ENCODE results near the gene TLR6. TPM values are rescaled to one million over a fixed set of nuclear protein-coding genes. Genes with fewer than 3 reads are reported as not detected.

TLR6 gene
- total and polyA plus RNA-seq, 5 experiments from 2014 or later, result 0.29 to 4.1 (median 4.0) TPM; not detected in 2

DNA sequence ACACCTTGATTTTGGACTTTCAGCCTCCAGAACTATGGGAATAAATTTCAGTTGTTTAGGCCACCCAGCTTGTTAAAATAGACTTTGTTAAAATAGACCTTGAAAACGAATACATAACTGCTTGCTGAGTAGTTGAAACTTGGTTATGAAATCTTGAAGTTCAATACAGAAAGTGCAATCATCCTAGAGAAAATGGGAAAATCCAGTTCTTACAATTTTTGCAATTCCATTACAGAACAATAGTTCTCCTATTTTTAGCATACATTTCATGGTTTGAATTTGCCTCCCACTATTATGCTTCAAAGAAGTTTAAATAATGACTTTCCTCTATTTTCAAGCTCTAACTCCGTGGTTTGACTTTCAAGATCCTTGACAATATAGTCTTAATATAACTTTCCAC is 62.6 kb downstream of the TLR6 start:
- H3K36me3 Mint-ChIP-seq, result peaks cover 7 to 57% (median 32%) of the 10 kb centered on the region in 3 donors
- POLR2A ChIA-PET, result no interaction called here
- ATAC-seq (no peak), DNase-seq (no peak)
- no peak overlapping the region for H3K4me3 Mint-ChIP-seq
- peaks cover 0 to 74% (median 28%) of the 10 kb centered on the region in 9 donors for H3K9me3 Mint-ChIP-seq
- H3K27me3 Mint-ChIP-seq, result no peaks in the 10 kb centered on the region
- H3K27ac Mint-ChIP-seq, result peak overlapping the region in 1 of 10 donors; percentile 17
- peaks cover 0 to 8% (median under 1%) of the 10 kb centered on the region in 4 donors for H3K4me1 Mint-ChIP-seq

DNA sequence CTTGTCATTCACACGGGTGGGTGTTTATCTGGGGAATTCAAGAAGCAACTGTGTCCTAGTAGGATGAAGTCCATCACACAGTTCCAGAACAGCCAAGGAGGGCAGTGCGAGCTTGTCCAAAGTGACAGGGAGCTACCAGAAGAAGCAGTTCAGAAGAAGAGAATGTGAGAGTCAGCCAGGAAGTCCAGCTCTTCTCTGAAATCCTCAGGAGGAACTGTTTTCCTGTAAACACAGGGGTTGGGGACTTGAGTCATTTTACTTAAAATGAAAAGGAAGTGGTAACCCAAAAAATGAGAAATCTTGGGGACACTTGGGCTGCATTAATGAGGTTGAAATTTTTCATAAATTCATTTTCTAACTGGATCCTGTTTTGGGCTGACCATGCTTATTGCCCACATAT is 65.6 kb downstream of the TLR6 start:
- ATAC-seq (no peak), DNase-seq (no peak)
- Mint-ChIP-seq H3K9me3 (peaks cover 0 to 53% (median 21%) of the 10 kb centered on the region in 9 donors), H3K27me3 (no peaks in the 10 kb centered on the region), H3K36me3 (peaks cover 0 to 32% (median 22%) of the 10 kb centered on the region in 3 donors), H3K27ac (no peak overlapping the region), H3K4me1 (peaks cover 0 to 11% (median under 1%) of the 10 kb centered on the region in 4 donors), H3K4me3 (no peak overlapping the region)
- POLR2A ChIA-PET, result no interaction called here

DNA sequence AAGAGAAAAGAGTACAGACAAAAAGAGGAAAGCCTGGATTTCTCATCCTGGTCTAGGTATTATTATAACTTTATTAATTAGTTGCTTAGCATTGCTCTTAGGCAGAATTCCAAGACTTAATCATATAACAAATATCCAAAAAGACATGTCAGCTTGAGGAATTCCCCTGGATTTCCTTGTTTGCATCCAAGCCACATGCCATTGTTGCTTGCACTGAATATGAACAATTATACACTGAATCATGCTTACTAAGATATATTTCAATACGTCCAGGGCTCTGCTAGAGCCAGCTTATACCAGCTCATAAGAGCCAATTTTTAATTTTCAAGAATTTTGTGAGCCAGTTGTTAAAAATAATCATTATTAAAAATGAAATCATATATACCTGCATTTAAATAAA is 68.3 kb downstream of the TLR6 start:
- peaks cover 0 to 15% (median 7%) of the 10 kb centered on the region in 3 donors for H3K36me3 Mint-ChIP-seq
- H3K4me1 Mint-ChIP-seq, result peaks cover 0 to 14% (median under 1%) of the 10 kb centered on the region in 4 donors
- peaks cover 0 to 29% (median 7%) of the 10 kb centered on the region in 9 donors for H3K9me3 Mint-ChIP-seq
- no peak overlapping the region for H3K27ac Mint-ChIP-seq
- no peaks in the 10 kb centered on the region for H3K27me3 Mint-ChIP-seq
- ATAC-seq (no peak), DNase-seq (no peak)
- H3K4me3 Mint-ChIP-seq, result no peak overlapping the region
- POLR2A ChIA-PET, result no interaction called here

DNA sequence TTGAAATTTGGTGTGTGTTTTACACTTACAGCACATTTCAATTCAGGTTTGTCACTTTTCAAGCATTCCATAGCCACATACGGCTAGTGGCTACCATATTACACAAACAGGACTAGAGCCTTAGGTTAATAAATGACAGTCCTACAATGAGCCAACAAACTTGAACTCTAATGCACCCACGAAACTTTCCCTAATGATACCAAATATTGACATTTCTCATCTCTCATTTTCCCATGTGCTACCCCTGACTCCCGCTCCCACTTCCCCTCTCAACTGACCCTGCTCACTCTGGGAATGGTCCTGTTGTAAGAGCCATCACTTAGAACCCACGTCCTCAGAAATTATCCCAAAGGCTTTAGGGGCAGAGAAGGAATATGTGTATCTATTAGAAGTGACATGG is 68.9 kb downstream of the TLR6 start:
- Mint-ChIP-seq H3K27me3 (no peaks in the 10 kb centered on the region), H3K36me3 (peaks cover 0 to 15% (median 7%) of the 10 kb centered on the region in 3 donors), H3K4me1 (peaks cover 2 to 15% (median 3%) of the 10 kb centered on the region in 4 donors), H3K4me3 (no peak overlapping the region), H3K9me3 (peaks cover 0 to 29% (median 7%) of the 10 kb centered on the region in 9 donors), H3K27ac (no peak overlapping the region)
- POLR2A ChIA-PET, result no interaction called here
- ATAC-seq (no peak), DNase-seq (no peak)

DNA sequence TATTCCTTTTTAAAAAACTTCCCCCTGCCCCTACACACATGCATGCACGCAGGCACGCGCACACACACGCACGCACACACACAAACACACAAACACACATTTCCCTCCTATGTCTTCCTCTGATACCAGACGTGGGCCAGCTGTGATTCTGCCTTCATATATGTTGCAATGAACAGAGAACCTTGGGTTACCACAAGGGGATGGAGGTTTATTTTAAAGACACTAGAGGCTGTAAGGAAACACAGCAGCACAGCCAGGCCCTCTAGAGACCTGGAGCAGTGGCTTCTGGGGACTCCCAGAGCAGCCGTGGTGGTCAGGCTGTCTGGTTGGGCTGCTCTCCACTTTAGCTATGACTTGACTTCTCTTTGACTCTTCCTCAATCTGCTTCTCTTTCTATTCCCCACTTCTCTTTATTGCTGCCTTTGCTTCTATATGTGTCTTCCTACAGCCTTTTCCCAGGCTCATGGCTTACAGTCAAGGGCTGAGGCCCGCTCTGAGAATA is 70.7 kb downstream of the TLR6 start:
- ATAC-seq (no peak), DNase-seq (no peak)
- Mint-ChIP-seq H3K9me3 (peaks cover 0 to 20% (median 4%) of the 10 kb centered on the region in 9 donors), H3K4me3 (no peak overlapping the region), H3K4me1 (peaks cover 2 to 12% (median 5%) of the 10 kb centered on the region in 4 donors), H3K27ac (peak overlapping the region in 1 of 10 donors; percentile 32), H3K36me3 (peaks cover 0 to 11% (median 7%) of the 10 kb centered on the region in 3 donors), H3K27me3 (no peaks in the 10 kb centered on the region)
- POLR2A ChIA-PET, result no interaction called here

DNA sequence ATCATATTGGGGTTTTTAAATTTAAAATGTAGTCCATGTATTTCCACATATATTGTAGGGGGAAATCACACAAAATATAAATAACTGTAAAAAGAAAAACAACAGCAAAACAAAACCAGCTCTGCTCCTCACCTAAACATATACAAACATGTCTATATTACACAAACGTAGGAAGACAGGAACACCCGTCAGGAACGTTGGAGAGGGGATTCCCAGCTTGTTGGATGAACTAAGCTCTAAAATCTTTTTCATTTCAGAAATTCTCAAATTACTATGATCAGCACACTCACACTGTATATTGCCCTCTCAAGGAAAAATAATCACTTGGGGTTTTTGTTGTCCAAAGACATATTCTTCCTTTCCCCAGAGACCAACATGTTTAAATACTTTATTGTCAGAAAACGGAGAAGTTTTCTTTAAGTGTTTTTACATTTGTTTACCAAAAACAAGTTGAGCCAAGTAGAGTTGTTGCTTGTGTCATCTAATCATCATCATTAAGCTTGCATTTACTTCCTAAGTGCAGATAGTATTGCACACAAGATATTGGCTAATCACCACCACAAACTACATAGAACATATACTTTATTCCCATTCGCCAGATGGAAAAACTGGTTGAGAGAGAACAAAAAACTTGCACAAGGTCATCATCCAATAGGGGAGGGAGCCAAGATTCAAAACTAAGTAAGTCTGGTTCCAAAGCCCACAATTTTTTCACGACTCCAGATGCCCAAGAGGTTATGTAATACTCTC is 71.4 kb downstream of the TLR6 start:
- peaks cover 0 to 7% (median 6%) of the 10 kb centered on the region in 3 donors for H3K36me3 Mint-ChIP-seq
- H3K4me1 Mint-ChIP-seq, result peaks cover 2 to 12% (median 5%) of the 10 kb centered on the region in 4 donors
- peaks cover 0 to 12% (median 4%) of the 10 kb centered on the region in 9 donors for H3K9me3 Mint-ChIP-seq
- no peaks in the 10 kb centered on the region for H3K27me3 Mint-ChIP-seq
- POLR2A ChIA-PET, result no interaction called here
- no peak for DNase-seq
- H3K27ac Mint-ChIP-seq, result peak overlapping the region in 2 of 10 donors; percentile 18 to 32
- H3K4me3 Mint-ChIP-seq, result no peak overlapping the region
- ATAC-seq, result no peak

DNA sequence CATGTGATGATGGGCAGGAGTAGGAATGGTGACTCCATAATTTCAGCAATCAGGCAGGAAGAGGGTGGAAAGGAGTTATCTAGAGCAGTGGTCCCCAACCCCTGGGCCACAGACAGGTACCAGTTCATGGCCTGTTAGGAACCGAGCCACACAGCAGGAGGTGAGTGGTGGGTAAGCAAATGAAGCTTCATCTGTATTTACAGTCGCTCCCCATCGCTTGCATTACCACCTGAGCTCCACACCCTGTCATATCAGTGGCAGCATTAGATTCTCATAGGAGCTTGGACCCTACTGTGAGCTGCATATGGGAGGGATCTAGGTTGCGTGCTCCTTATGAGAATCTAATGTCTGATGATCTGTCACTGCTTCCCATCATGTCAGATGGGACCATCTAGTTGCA is 72.5 kb downstream of the TLR6 start:
- peaks cover 0 to 5% (median 0%) of the 10 kb centered on the region in 9 donors for H3K9me3 Mint-ChIP-seq
- POLR2A ChIA-PET, result no interaction called here

DNA sequence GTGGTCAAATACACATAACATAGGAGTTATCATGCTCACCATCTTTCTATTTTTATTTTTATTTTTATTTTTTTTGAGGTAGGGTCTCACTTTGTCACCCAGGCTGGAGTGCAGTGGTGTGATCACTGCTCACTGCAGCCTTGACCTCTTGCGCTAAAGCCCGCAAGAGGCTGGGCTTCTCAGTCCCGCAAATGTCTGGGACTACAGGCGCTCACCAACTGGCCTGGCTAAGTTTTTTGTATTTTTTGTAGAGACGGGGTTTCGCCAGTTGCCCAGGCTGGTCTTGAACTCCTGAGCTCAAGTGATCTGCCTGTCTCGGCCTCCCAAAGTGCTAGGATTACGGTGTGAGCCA is 73.5 kb downstream of the TLR6 start:
- Mint-ChIP-seq H3K4me3 (no peak overlapping the region), H3K27me3 (no peaks in the 10 kb centered on the region), H3K36me3 (no peaks in the 10 kb centered on the region), H3K4me1 (peaks cover 2 to 22% (median 5%) of the 10 kb centered on the region in 4 donors), H3K27ac (peak overlapping the region in 1 of 10 donors; percentile 60), H3K9me3 (peaks cover 0 to 3% (median 0%) of the 10 kb centered on the region in 9 donors)
- POLR2A ChIA-PET, result interaction anchor here (0.6 kb wide), 1 partner anchor 22 kb away, joined by 5 read pairs; no protein-coding TSS in a partner anchor
- DNase-seq (no peak), ATAC-seq (no peak)

More for the DNA sequence above, 72.5 kb downstream of the TLR6 start:
- ATAC-seq (no peak), DNase-seq (no peak)
- Mint-ChIP-seq H3K4me1 (peaks cover 2 to 16% (median 5%) of the 10 kb centered on the region in 4 donors), H3K36me3 (no peaks in the 10 kb centered on the region), H3K4me3 (no peak overlapping the region), H3K27ac (no peak overlapping the region), H3K27me3 (no peaks in the 10 kb centered on the region)

DNA sequence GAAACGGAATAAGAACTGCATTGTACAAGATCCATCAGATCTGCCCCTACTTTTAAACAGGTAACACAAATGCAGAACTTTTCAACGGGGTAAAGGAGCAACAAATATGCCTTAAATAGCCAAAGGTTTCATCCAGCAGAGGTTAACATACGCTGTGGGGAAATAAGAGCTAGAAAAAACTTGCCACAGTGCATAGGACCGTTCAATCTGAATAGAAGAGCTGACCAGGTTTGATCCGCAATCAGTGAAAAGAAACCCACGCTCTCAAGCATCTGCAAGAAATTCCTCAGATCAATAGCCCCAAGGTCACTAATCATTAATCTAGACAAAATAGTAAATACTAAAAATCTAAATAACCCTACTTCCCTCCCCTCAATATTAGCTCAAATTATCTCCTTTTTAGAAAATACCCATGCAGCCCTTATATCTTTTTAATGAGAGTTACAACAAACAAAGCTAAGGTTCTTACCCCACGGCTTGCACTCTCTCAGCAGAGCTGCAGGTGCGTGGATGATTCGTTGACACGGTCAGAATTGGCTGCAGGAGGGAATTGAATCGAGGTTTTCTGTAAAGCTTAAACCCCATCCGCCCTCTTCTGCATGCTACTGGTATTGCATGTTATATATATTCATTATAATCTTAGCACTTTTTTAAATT is 74.0 kb downstream of the TLR6 start, which contains the start of gene TLR10:
TSS of gene TLR10 (minus strand) at position 539 of the 657 bp plus-strand sequence. CDS start 7,400 bp downstream, outside the sequence.
- DNase-seq (peak in 6 of 10 donors; percentile 3 to 56 (median 38)), ATAC-seq (peak; percentile 62 to 70)
- Mint-ChIP-seq H3K9me3 (no peaks in the 10 kb centered on the region), H3K27ac (peak within 1 kb of the TSS in 2 of 10 donors; percentile 30 to 60), H3K4me3 (peak within 1 kb of the TSS in 3 of 10 donors; percentile 42 to 90 (median 62)), H3K36me3 (no peaks in the 10 kb centered on the region), H3K4me1 (peaks cover 2 to 22% (median 5%) of the 10 kb centered on the region in 4 donors), H3K27me3 (no peaks in the 10 kb centered on the region)
- POLR2A ChIA-PET, result interaction anchor here (0.6 kb wide), 1 partner anchor 22 kb away, joined by 5 read pairs; no protein-coding TSS in a partner anchor

DNA sequence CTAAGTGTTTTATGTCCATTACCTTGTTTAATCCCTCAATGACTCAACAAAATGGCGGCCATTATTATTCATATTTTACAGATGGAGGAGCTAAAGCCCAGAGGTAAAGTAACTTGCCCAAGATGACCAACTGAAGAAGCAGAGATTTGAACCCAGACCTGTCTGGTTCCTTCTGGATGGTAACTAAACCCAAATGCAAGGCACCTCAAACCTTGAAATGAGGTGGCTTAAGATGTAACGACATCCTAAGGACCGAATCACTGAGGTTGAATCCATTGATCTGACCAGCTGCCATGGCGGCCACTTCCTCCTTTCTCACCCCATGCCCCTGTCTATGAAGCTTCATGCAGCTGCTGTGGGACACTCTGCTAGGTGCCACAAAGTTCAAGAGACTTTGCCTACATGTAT is 74.8 kb downstream of the TLR6 start:
- H3K36me3 Mint-ChIP-seq, result no peaks in the 10 kb centered on the region
- ATAC-seq (no peak), DNase-seq (no peak)
- peak overlapping the region in 1 of 10 donors; percentile 30 for H3K27ac Mint-ChIP-seq
- POLR2A ChIA-PET, result no interaction called here
- H3K9me3 Mint-ChIP-seq, result peaks cover 0 to 3% (median 0%) of the 10 kb centered on the region in 9 donors
- peaks cover 2 to 27% (median 5%) of the 10 kb centered on the region in 4 donors for H3K4me1 Mint-ChIP-seq
- peaks cover 2 to 4% (median 2%) of the 10 kb centered on the region in 5 donors for H3K27me3 Mint-ChIP-seq
- peak overlapping the region in 1 of 10 donors; percentile 90 for H3K4me3 Mint-ChIP-seq

DNA sequence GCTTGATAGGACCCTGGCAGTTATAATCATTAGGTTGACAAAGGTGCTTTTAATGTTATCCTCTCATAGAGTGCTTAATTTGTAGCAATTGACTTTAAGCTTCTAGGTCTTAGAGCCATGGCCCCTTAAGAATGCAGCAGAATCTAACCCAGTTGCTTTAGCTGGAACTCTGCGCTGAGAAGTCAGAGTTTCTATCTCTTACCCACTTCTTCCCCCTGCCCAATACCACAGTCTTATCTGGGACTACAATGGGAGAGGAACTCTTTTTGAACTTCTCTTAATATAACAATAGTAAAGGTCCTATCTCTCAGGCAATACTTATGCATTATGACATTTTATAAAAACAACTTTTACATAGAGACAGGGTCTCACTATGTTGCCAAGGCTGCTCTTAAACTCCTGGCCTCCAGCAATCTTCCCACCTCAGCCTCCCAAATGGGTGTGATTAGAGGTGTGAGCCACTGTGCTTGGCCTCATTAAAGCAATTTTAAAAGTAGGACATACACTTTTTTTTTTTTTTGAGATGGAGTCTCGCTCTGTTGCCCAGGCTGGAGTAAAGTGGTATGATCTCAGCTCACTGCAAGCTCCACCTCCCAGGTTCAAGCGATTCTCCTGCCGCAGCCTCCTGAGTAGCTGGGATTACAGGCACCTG is 75.7 kb downstream of the TLR6 start:
- POLR2A ChIA-PET, result no interaction called here
- H3K4me3 Mint-ChIP-seq, result peak overlapping the region in 1 of 10 donors; percentile 54
- H3K27me3 Mint-ChIP-seq, result peaks cover 2 to 9% (median 4%) of the 10 kb centered on the region in 5 donors
- H3K27ac Mint-ChIP-seq, result peak overlapping the region in 1 of 10 donors; percentile 51
- H3K36me3 Mint-ChIP-seq, result no peaks in the 10 kb centered on the region
- peaks cover 0 to 3% (median 0%) of the 10 kb centered on the region in 9 donors for H3K9me3 Mint-ChIP-seq
- peaks cover 2 to 24% (median 5%) of the 10 kb centered on the region in 4 donors for H3K4me1 Mint-ChIP-seq
- no peak for ATAC-seq
- DNase-seq, result no peak

DNA sequence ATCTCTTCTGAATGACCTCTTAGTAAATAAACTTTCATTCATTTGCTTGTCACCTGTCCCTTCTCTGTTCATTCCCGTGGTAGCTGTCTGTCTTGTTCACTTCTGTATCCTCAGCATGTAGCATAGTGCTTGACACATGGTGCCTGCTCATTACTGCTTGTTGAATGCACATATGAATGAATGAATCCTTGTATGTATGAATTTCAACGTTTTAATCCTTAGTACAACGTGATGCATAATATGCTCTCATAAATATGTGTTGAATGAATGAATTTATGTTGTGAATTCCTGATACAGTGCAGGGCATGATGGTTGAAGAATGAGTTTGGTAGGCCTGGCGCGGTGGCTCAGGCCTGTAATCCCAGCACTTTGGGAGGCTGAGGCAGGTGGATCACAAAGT is 76.8 kb downstream of the TLR6 start:
- peak overlapping the region in 1 of 10 donors; percentile 44 for H3K27ac Mint-ChIP-seq
- H3K27me3 Mint-ChIP-seq, result peaks cover 2 to 9% (median 4%) of the 10 kb centered on the region in 5 donors
- H3K9me3 Mint-ChIP-seq, result peaks cover 0 to 6% (median 2%) of the 10 kb centered on the region in 9 donors
- no peak for ATAC-seq
- peaks cover 2 to 27% (median 5%) of the 10 kb centered on the region in 4 donors for H3K4me1 Mint-ChIP-seq
- no peak overlapping the region for H3K4me3 Mint-ChIP-seq
- POLR2A ChIA-PET, result interaction anchor here (0.5 kb wide), 1 partner anchor 50 kb away, joined by 4 read pairs; no protein-coding TSS in a partner anchor
- peaks cover 0 to 6% (median 0%) of the 10 kb centered on the region in 3 donors for H3K36me3 Mint-ChIP-seq
- no peak for DNase-seq

Measured in naive thymus-derived CD8-positive, alpha-beta T cell (primary cell).